Measurements from ENCODE around the gene EYS. TPM values are rescaled to one million over a fixed set of nuclear protein-coding genes. Genes with fewer than 3 reads are reported as not detected.

EYS gene
- total and polyA plus RNA-seq, 8 donors = 0.24 to 0.85 (median 0.55) TPM

DNA sequence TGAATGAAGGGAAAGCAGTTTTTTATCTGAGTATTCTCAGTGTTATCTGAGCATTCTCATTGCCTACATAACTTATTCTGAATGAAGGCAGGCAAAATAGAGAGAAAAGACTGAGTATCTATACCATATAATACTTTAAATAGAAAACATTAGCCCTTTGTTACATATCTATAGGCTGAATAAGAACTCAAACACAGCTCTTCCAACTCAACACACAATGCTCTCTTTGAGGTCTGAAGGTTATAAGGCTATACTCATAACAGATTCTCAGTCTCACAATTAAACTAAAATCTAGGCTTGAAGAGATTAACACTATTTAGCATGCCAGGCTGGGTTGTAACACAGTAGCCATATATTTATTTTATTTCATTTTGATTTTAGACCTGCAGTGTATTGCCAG, 56.9 kb downstream of the EYS start:
- no peaks in the 10 kb centered on the region for H3K36me3 ChIP-seq
- no peak overlapping the region for H3K27ac ChIP-seq
- no peaks in the 10 kb centered on the region for H3K27me3 ChIP-seq
- ATAC-seq (no peak), DNase-seq (no peak)
- no peak overlapping the region for H3K4me3 ChIP-seq
- H3K4me1 ChIP-seq = no peaks in the 10 kb centered on the region
- intact Hi-C loops (cut with DNase I) = no loop called here
- H3K9me3 ChIP-seq = peaks cover 0 to 2% of the 10 kb centered on the region in 2 donors
- no peak for TF ChIP-seq CTCF (IDR thresholded peaks at IDR 0.05)

- DNase-seq = no peak
- no peak for TF ChIP-seq CTCF (IDR thresholded peaks at IDR 0.05)
- no peak for ATAC-seq
- Histone ChIP-seq H3K9me3 (peaks cover 0 to 4% of the 10 kb centered on the region in 2 donors), H3K4me3 (no peak overlapping the region), H3K36me3 (no peaks in the 10 kb centered on the region), H3K4me1 (no peaks in the 10 kb centered on the region), H3K27me3 (no peaks in the 10 kb centered on the region), H3K27ac (no peak overlapping the region)
- intact Hi-C loops (cut with DNase I) = no loop called here
Measured at GRCh38 chr6:65649392-65649791, 57.6 kb downstream of the EYS start.

DNA sequence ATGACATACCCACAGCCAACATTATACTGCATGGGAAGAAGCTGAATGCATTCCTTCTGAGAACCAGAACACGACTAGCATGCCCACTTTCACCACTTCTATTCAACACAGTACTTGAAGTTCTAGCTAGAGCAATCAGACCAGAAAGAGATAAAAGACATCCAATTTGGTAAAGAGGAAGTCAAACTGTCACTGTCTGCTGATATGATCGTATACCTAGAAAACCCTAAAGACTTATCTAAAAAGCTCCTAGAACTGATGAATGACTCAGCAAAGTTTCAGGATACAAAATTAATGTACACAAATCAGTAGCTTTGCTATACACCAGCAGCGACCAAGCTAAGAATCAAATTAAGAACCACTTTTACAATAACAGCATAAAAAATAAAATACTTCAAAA, 60.5 kb downstream of the EYS start:
- H3K36me3 ChIP-seq = no peaks in the 10 kb centered on the region
- intact Hi-C loops (cut with DNase I) = no loop called here
- H3K4me3 ChIP-seq = no peak overlapping the region
- no peak for DNase-seq
- no peaks in the 10 kb centered on the region for H3K27me3 ChIP-seq
- no peak for ATAC-seq
- H3K4me1 ChIP-seq = no peaks in the 10 kb centered on the region
- no peak for TF ChIP-seq CTCF (IDR thresholded peaks at IDR 0.05)
- H3K27ac ChIP-seq = no peak overlapping the region
- H3K9me3 ChIP-seq = peaks cover 0 to 8% of the 10 kb centered on the region in 2 donors

- H3K27ac ChIP-seq = no peak overlapping the region
- intact Hi-C loops (cut with DNase I) = no loop called here
- H3K36me3 ChIP-seq = no peaks in the 10 kb centered on the region
- no peak for DNase-seq
- H3K27me3 ChIP-seq = no peaks in the 10 kb centered on the region
- no peak for TF ChIP-seq CTCF (IDR thresholded peaks at IDR 0.05)
- no peaks in the 10 kb centered on the region for H3K4me1 ChIP-seq
- no peak overlapping the region for H3K4me3 ChIP-seq
- no peak for ATAC-seq
- H3K9me3 ChIP-seq = peaks cover 0 to 6% of the 10 kb centered on the region in 2 donors
Measured at GRCh38 chr6:65642776-65643175, 64.2 kb downstream of the EYS start.

GRCh38 chr6:65638047-65638831, 68.8 kb downstream of the EYS start:
- intact Hi-C loops (cut with DNase I) = no loop called here
- Histone ChIP-seq H3K27me3 (no peaks in the 10 kb centered on the region), H3K4me3 (no peak overlapping the region), H3K9me3 (no peaks in the 10 kb centered on the region), H3K36me3 (no peaks in the 10 kb centered on the region), H3K27ac (no peak overlapping the region), H3K4me1 (no peaks in the 10 kb centered on the region)
- no peak for TF ChIP-seq CTCF (IDR thresholded peaks at IDR 0.05)
- ATAC-seq (no peak), DNase-seq (peak in 1 of 4 donors; percentile 53)

All from left lung (tissue), 10 donors.